Ovary (tissue), 9 donors: ENCODE results near the gene PA2G4. TPM values are rescaled to one million over a fixed set of nuclear protein-coding genes. Genes with fewer than 3 reads are reported as not detected.

ENCODE experiments used
- DNase-seq, 5 donors: peaks; one replicate each; pipeline ENCODE4 v3.0.0-alpha.2; 2019 to 2020
- H3K27ac ChIP-seq, 2 donors: fragments of 200-600 bp; one replicate each; pipeline versions ENCODE4 v1.5.1 to v1.8.0; 2019 to 2022
- H3K27me3 ChIP-seq: fragments of 200-600 bp; one replicate; pipeline ENCODE4 v1.8.0; 2022
- H3K36me3 ChIP-seq: fragments of 200-600 bp; sonication (generic); one replicate; pipeline ENCODE4 v1.5.1; 2019
- H3K4me1 ChIP-seq: one replicate; pipeline ENCODE4 v1.8.1; 2013; ENCODE audit warnings: mild to moderate bottlenecking, moderate library complexity; ENCODE audit not compliant: insufficient read depth
- H3K4me3 ChIP-seq: fragments of 200-600 bp; sonication (generic); one replicate; pipeline ENCODE4 v1.5.1; 2017
- H3K9me3 ChIP-seq, 2 donors: fragments of 200-600 bp in 1 of 2; sonication (generic) in 1 of 2; one replicate each; pipeline versions ENCODE4 v1.5.1 to v1.8.1; 2013 to 2019; ENCODE audit warnings: mild to moderate bottlenecking in 1 of 2, moderate library complexity in 1 of 2
- CTCF ChIP-seq, 3 donors: fragments of 450-650 bp in 2 of 3; fragments of 200-600 bp in 1 of 3; IDR thresholded peaks; one replicate each; pipeline versions ENCODE4 v1.5.1 to v1.8.0; 2016 to 2022; ENCODE audit warnings: antibody characterized with exemption in 3 of 3, mild to moderate bottlenecking in 1 of 3
- EP300 ChIP-seq: sonication (generic); formaldehyde crosslinking; IDR thresholded peaks from one replicate; pipeline ENCODE4 v1.6.1; 2017; ENCODE audit warnings: antibody characterized with exemption
- POLR2A ChIP-seq: fragments of 450-650 bp; IDR thresholded peaks from one replicate; pipeline ENCODE4 v1.6.1; 2017; ENCODE audit warnings: antibody characterized with exemption, mild to moderate bottlenecking, moderate library complexity
- WGBS, 3 donors: extraction: QIAGEN DNeasy Blood & Tissue Kit in 1 of 3; methylation state at CpG; one replicate each; pipeline versions ENCODE4 v1.1.5 to v1.1.7; 2013 to 2017; 5-methylcytosine and 5-hydroxymethylcytosine counted together
- intact Hi-C, 4 donors: fragments of 100-400 bp; cut with DNase I; formaldehyde crosslinking; loops; one replicate each; pipeline versions ENCODE4 v1.11.0 to v1.15.1; 2022 to 2023
- polyA plus RNA-seq, 2 donors: library from polyadenylated mRNA; stranded (reverse); fragments of 200-250 nt in 1 of 2; fragments of 350-450 nt in 1 of 2; fragmentation: Illumina TruSeq in 1 of 2; extraction: RNeasy Lipid Tissue Mini Kit (QIAGEN cat#74804) in 1 of 2; gene quantifications; one replicate each; pipeline ENCODE4 v1.2.3, GENCODE V29; 2013 to 2014
- total RNA-seq, 7 donors: library from RNA; depleted of rRNA in 2 of 7; stranded (reverse); fragments of >200 nt in 2 of 7; fragmentation: NEBNext Ultra II Directional in 3 of 7; extraction: Animal tissue kit (Norgen Biotek cat#: 25700) in 3 of 7; gene quantifications; one replicate each; pipeline versions ENCODE4 v1.1.0 to v1.2.4, GENCODE V29; 2016 to 2023
- donor health status: DM: no; HTN: no; CAD: no; lungs with moderate emphysema.
- donor health status: DM: no; HTN: no; CAD: no.
- donor health status: Bipolar disorder and iron deficiency.
- donor health status: DM: yes; HTN: yes; CAD: no.
- donor health status: DM: no; HTN: no; CAD: no.
- donor health status: DM: yes; HTN: yes; CAD: no.

The PA2G4 gene
- total and polyA plus RNA-seq, 9 donors: 65.6 to 219 (median 79.7) TPM

DNA sequence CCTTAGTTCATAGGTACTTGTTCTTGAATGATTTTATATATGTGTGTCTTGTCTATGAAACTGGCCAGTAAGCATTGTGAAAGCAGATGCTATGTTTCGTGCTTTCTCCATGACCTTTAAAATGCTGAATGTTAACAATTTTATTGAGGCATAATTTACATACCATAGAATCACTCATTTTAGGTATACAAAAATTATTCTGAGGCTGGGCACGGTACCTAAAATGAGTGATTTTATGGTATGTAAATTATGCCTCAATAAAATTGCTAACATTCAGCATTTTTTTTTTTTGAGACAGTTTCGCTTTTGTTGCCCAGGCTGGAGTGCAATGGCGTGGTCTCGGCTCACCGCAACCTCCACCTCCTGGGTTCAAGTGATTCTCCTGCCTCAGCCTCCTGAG is 30.5 kb downstream of the PA2G4 start:
- no peak overlapping the region for H3K27ac ChIP-seq
- H3K4me3 ChIP-seq: no peak overlapping the region
- no peaks in the 10 kb centered on the region for H3K9me3 ChIP-seq
- no peak for TF ChIP-seq CTCF (IDR thresholded peaks at IDR 0.05)
- TF ChIP-seq EP300: no peak
- no peak for TF ChIP-seq POLR2A
- WGBS, 3 donors: 94 to 96% (median 95%) methylated on average over 6 of the region's 6 CpGs
- H3K36me3 ChIP-seq: no peaks in the 10 kb centered on the region
- no peak for DNase-seq
- H3K4me1 ChIP-seq: no peaks in the 10 kb centered on the region
- no peaks in the 10 kb centered on the region for H3K27me3 ChIP-seq
- intact Hi-C loops: no loop called here

DNA sequence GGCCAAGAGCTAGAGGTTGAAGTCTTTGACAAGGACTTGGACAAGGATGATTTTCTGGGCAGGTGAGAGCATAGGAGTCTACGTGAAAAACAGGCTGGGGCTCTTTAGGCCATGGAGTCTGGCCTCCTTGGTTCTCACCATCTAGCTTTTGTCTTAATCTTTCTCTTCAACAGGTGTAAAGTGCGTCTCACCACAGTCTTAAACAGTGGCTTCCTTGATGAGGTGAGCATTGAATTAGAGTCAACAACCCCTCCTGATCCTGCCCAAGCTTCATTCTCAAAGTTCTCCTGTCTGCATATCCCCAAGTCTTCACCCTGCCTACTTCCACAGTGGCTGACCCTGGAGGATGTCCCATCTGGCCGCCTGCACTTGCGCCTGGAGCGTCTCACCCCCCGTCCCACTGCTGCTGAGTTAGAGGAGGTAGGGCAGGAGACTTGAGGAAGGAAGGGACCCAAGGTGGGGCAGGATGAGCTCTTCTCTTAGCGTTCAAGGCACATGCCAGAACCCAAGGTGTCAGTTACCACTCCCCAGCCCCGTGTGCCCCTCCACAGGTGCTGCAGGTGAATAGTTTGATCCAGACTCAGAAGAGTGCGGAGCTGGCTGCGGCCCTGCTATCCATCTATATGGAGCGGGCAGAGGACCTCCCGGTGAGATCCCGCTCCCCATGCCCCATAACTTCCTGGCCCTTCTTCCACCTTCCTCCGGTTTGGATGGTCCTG is 33.7 kb downstream of the PA2G4 start:
- TF ChIP-seq POLR2A: no peak
- no peak for TF ChIP-seq CTCF (IDR thresholded peaks at IDR 0.05)
- no peak for TF ChIP-seq EP300
- 94 to 95% (median 94%) methylated on average over 14 of the region's 14 CpGs for WGBS, 3 donors
- no peak overlapping the region for H3K4me3 ChIP-seq
- H3K36me3 ChIP-seq: no peaks in the 10 kb centered on the region
- no peaks in the 10 kb centered on the region for H3K27me3 ChIP-seq
- no peak overlapping the region for H3K27ac ChIP-seq
- no peak for DNase-seq
- H3K9me3 ChIP-seq: no peaks in the 10 kb centered on the region
- intact Hi-C loops: no loop called here
- no peaks in the 10 kb centered on the region for H3K4me1 ChIP-seq

DNA sequence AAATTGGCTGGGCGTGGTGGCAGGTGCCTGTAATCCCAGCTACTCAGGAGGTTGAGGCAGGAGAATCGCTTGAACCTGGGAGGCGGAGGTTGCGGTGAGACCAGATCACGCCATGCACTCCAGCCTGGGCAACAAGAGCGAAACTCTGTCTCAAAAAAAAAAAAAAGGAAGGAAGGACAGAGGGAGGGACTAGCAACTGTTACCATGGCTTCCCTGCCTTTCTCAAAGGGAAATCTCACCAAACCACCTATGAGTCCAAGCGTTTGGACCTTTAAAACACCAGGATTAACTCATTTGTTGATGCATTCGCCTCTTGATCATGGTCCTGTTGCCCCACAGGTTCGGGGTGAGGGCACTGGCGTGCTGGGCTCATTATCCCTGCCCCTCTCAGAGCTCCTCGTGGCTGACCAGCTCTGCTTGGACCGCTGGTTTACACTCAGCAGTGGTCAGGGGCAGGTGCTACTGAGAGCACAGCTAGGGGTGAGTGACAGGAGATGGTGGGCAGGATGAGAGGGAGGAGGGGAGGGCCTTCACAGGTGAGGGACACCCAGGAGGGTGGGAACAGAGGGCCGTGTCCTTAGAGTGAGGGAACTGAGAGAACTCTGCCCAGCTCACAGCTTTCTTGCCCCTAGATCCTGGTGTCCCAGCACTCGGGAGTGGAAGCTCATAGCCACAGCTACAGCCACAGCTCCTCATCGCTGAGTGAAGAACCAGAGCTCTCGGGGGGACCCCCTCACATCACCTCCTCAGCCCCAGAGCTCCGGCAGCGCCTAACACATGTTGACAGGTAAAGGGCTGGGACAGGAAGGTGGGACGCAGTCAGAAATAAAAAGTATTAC is 37.8 kb downstream of the PA2G4 start:
- Histone ChIP-seq H3K36me3 (no peaks in the 10 kb centered on the region), H3K27me3 (no peaks in the 10 kb centered on the region), H3K9me3 (no peaks in the 10 kb centered on the region), H3K27ac (no peak overlapping the region), H3K4me3 (no peak overlapping the region), H3K4me1 (peaks cover 2% of the 10 kb centered on the region)
- DNase-seq: no peak
- intact Hi-C loops: no loop called here
- 90 to 92% (median 90%) methylated on average over 19 of the region's 19 CpGs for WGBS, 3 donors
- no peak for TF ChIP-seq EP300

- Histone ChIP-seq H3K4me1 (peaks cover 4% of the 10 kb centered on the region), H3K27ac (no peak overlapping the region), H3K9me3 (no peaks in the 10 kb centered on the region), H3K27me3 (no peaks in the 10 kb centered on the region), H3K4me3 (no peak overlapping the region), H3K36me3 (no peaks in the 10 kb centered on the region)
- DNase-seq: no peak
- 72 to 79% (median 76%) methylated on average over 4 of the region's 4 CpGs for WGBS, 3 donors
- intact Hi-C loops: no loop called here
- TF ChIP-seq EP300: no peak
- TF ChIP-seq CTCF (IDR thresholded peaks at IDR 0.05): no peak
- TF ChIP-seq POLR2A: no peak
These were observed 38.9 kb downstream of the PA2G4 start for GRCh38 chr12:56143217-56143616.

- Histone ChIP-seq H3K36me3 (no peaks in the 10 kb centered on the region), H3K27ac (no peak overlapping the region), H3K9me3 (no peaks in the 10 kb centered on the region), H3K27me3 (no peaks in the 10 kb centered on the region), H3K4me1 (peaks cover 4% of the 10 kb centered on the region), H3K4me3 (no peak overlapping the region)
- DNase-seq: no peak
- WGBS, 3 donors: 83 to 86% (median 84%) methylated on average over 8 of the region's 8 CpGs
- TF ChIP-seq CTCF (IDR thresholded peaks at IDR 0.05) (no peak), EP300 (no peak), POLR2A (no peak)
- intact Hi-C loops: no loop called here
These were observed 39.5 kb downstream of the PA2G4 start for GRCh38 chr12:56143870-56144269.
